ACC112 (cell line): ENCODE data around the gene TDRD6.

ENCODE experiments used
- H2AFZ ChIP-seq: fragments of 200-600 bp; sonication (generic); one replicate; pipeline ENCODE4 v1.6.0; 2017; ENCODE audit warnings: antibody characterized with exemption, low read length; ENCODE audit not compliant: unreplicated experiment
- H3K27ac ChIP-seq: fragments of 200-600 bp; sonication (generic); 2 replicates; pipeline ENCODE4 v1.5.1; 2014; ENCODE audit warnings: low read depth, mild to moderate bottlenecking, antibody characterized with exemption, low read length, moderate library complexity
- H3K27me3 ChIP-seq: fragments of 200-600 bp; sonication (generic); 2 replicates; pipeline ENCODE4 v1.6.1; 2014; ENCODE audit warnings: mild to moderate bottlenecking, antibody characterized with exemption, low read length, moderate library complexity, mixed read lengths; ENCODE audit not compliant: insufficient read depth
- H3K36me3 ChIP-seq: fragments of 200-600 bp; sonication (generic); 2 replicates; pipeline ENCODE4 v1.6.1; 2016; ENCODE audit warnings: mild to moderate bottlenecking, antibody characterized with exemption, low read length, moderate library complexity, mixed read lengths; ENCODE audit not compliant: insufficient read depth
- H3K4me1 ChIP-seq: fragments of 200-600 bp; sonication (generic); one replicate; pipeline ENCODE4 v1.6.1; 2016; ENCODE audit warnings: low read length, mixed read lengths; ENCODE audit not compliant: insufficient read depth, unreplicated experiment, control insufficient read depth
- H3K4me3 ChIP-seq: fragments of 200-600 bp; sonication (generic); 2 replicates; pipeline ENCODE4 v1.5.1; 2014; ENCODE audit warnings: mild to moderate bottlenecking, low read depth, low read length
- H3K79me2 ChIP-seq: fragments of 200-600 bp; sonication (generic); one replicate; pipeline ENCODE4 v1.6.0; 2016; ENCODE audit warnings: low read length; ENCODE audit not compliant: control insufficient read depth, unreplicated experiment, insufficient read depth

Gene TDRD6

GRCh38 chr6:46684771-46685170 is 2.9 kb upstream of the TDRD6 start:
- Histone ChIP-seq H3K4me3 (no peak overlapping the region), H3K27ac (no peak overlapping the region; the same call in 1 of the 2 replicates), H2AFZ (no peak overlapping the region), H3K79me2 (no peaks in the 10 kb centered on the region), H3K36me3 (no peaks in the 10 kb centered on the region), H3K27me3 (no peaks in the 10 kb centered on the region), H3K4me1 (peaks cover 6% of the 10 kb centered on the region)

- Histone ChIP-seq H3K27me3 (no peaks in the 10 kb centered on the region), H3K79me2 (no peaks in the 10 kb centered on the region), H2AFZ (no peak overlapping the region), H3K36me3 (no peaks in the 10 kb centered on the region), H3K4me3 (no peak overlapping the region), H3K4me1 (peaks cover 31% of the 10 kb centered on the region), H3K27ac (no peak overlapping the region)
These were observed 656 bp downstream of the TDRD6 start for GRCh38 chr6:46688117-46688965.

GRCh38 chr6:46688966-46689335 is 1.3 kb downstream of the TDRD6 start:
- H3K36me3 ChIP-seq = no peaks in the 10 kb centered on the region
- H3K27me3 ChIP-seq = no peaks in the 10 kb centered on the region
- H2AFZ ChIP-seq = no peak overlapping the region
- H3K27ac ChIP-seq = no peak overlapping the region
- no peaks in the 10 kb centered on the region for H3K79me2 ChIP-seq
- no peak overlapping the region for H3K4me3 ChIP-seq
- H3K4me1 ChIP-seq = peaks cover 31% of the 10 kb centered on the region

- H3K36me3 ChIP-seq = no peaks in the 10 kb centered on the region
- no peak overlapping the region for H2AFZ ChIP-seq
- H3K4me1 ChIP-seq = peaks cover 31% of the 10 kb centered on the region
- no peak overlapping the region for H3K27ac ChIP-seq
- H3K4me3 ChIP-seq = no peak overlapping the region
- H3K79me2 ChIP-seq = no peaks in the 10 kb centered on the region
- H3K27me3 ChIP-seq = no peaks in the 10 kb centered on the region
These were observed 2.0 kb downstream of the TDRD6 start for GRCh38 chr6:46689657-46690056.

- no peaks in the 10 kb centered on the region for H3K27me3 ChIP-seq
- no peaks in the 10 kb centered on the region for H3K79me2 ChIP-seq
- no peak overlapping the region for H3K27ac ChIP-seq
- H3K36me3 ChIP-seq = no peaks in the 10 kb centered on the region
- no peak overlapping the region for H2AFZ ChIP-seq
- H3K4me3 ChIP-seq = no peak overlapping the region
- peaks cover 28% of the 10 kb centered on the region for H3K4me1 ChIP-seq
These were observed 2.6 kb downstream of the TDRD6 start for GRCh38 chr6:46690141-46690755.

GRCh38 chr6:46690911-46691451 is 3.3 kb downstream of the TDRD6 start:
- Histone ChIP-seq H3K4me3 (no peak overlapping the region), H3K27ac (peak overlapping the region; percentile 43), H3K27me3 (no peaks in the 10 kb centered on the region), H3K79me2 (no peaks in the 10 kb centered on the region), H3K4me1 (peaks cover 26% of the 10 kb centered on the region), H3K36me3 (no peaks in the 10 kb centered on the region), H2AFZ (no peak overlapping the region)

GRCh38 chr6:46699970-46700369 is 12.3 kb downstream of the TDRD6 start:
- no peaks in the 10 kb centered on the region for H3K4me1 ChIP-seq
- no peaks in the 10 kb centered on the region for H3K36me3 ChIP-seq
- no peaks in the 10 kb centered on the region for H3K79me2 ChIP-seq
- H3K4me3 ChIP-seq = no peak overlapping the region
- H3K27me3 ChIP-seq = no peaks in the 10 kb centered on the region; the same call in 1 of the 2 replicates
- no peak overlapping the region for H2AFZ ChIP-seq
- H3K27ac ChIP-seq = no peak overlapping the region

GRCh38 chr6:46704562-46704961 is 16.9 kb downstream of the TDRD6 start:
- Histone ChIP-seq H3K27me3 (no peaks in the 10 kb centered on the region; the same call in 1 of the 2 replicates), H2AFZ (no peak overlapping the region)

GRCh38 chr6:46706464-46706863 is 18.8 kb downstream of the TDRD6 start:
- no peaks in the 10 kb centered on the region for H3K36me3 ChIP-seq
- H3K4me3 ChIP-seq = no peak overlapping the region
- H3K27me3 ChIP-seq = no peaks in the 10 kb centered on the region; the same call in 1 of the 2 replicates
- H3K79me2 ChIP-seq = no peaks in the 10 kb centered on the region
- H3K27ac ChIP-seq = no peak overlapping the region
- H2AFZ ChIP-seq = no peak overlapping the region
- no peaks in the 10 kb centered on the region for H3K4me1 ChIP-seq

More at GRCh38 chr6:46704562-46704961, 16.9 kb downstream of the TDRD6 start:
- H3K4me3 ChIP-seq = no peak overlapping the region
- no peaks in the 10 kb centered on the region for H3K4me1 ChIP-seq
- H3K79me2 ChIP-seq = no peaks in the 10 kb centered on the region
- no peak overlapping the region for H3K27ac ChIP-seq
- no peaks in the 10 kb centered on the region for H3K36me3 ChIP-seq

GRCh38 chr6:46711491-46711890 is 23.8 kb downstream of the TDRD6 start:
- Histone ChIP-seq H3K4me3 (no peak overlapping the region), H2AFZ (no peak overlapping the region), H3K36me3 (no peaks in the 10 kb centered on the region), H3K27me3 (no peaks in the 10 kb centered on the region), H3K4me1 (peaks cover 4% of the 10 kb centered on the region), H3K27ac (no peak overlapping the region), H3K79me2 (no peaks in the 10 kb centered on the region)
